Measurements from ENCODE around the gene COG5.
A peak's percentile ranks its signal among the peaks of the same experiment; 100 is the strongest.

COG5 gene

GRCh38 chr7:107194052-107194451, 369.7 kb downstream of the COG5 start:
- no peak for TF ChIP-seq CSDC2 (CRISPR knock-in tag; IDR thresholded peaks at IDR 0.05)
- no peak for TF ChIP-seq ZNF8 (CRISPR knock-in tag; IDR thresholded peaks at IDR 0.05)
- TF ChIP-seq ARNTL (CRISPR knock-in tag; IDR thresholded peaks at IDR 0.05; ENCODE audit: borderline replicate concordance, low read depth), result no peak
- TF ChIP-seq PPARA (CRISPR knock-in tag; IDR thresholded peaks at IDR 0.05; ENCODE audit: borderline replicate concordance), result no peak
- TF ChIP-seq ZNF565 (CRISPR knock-in tag; conservative IDR thresholded peaks at IDR 0.05; ENCODE audit: low read depth), result no peak
- no peak for TF ChIP-seq ESRRG (CRISPR knock-in tag; IDR thresholded peaks at IDR 0.05)
- no peak for TF ChIP-seq CREB5 (CRISPR knock-in tag; IDR thresholded peaks at IDR 0.05; ENCODE audit: low read depth)
- no peak for TF ChIP-seq ZNF70 (CRISPR knock-in tag; IDR thresholded peaks at IDR 0.05)
- TF ChIP-seq ZC3H10 (CRISPR knock-in tag; IDR thresholded peaks at IDR 0.05), result no peak
- TF ChIP-seq OSR1 (CRISPR knock-in tag; IDR thresholded peaks at IDR 0.05), result no peak
- peak; percentile 56 for ATAC-seq

GRCh38 chr7:107190090-107190489, 373.6 kb downstream of the COG5 start:
- no peak for TF ChIP-seq ZC3H10 (CRISPR knock-in tag; IDR thresholded peaks at IDR 0.05)
- TF ChIP-seq PATZ1 (CRISPR knock-in tag; IDR thresholded peaks at IDR 0.05; ENCODE audit: borderline replicate concordance), result no peak
- no peak for TF ChIP-seq POU6F1 (CRISPR knock-in tag; IDR thresholded peaks at IDR 0.05; ENCODE audit: borderline replicate concordance, low read depth)
- no peak for TF ChIP-seq ZNF8 (CRISPR knock-in tag; IDR thresholded peaks at IDR 0.05)
- TF ChIP-seq ZFP30 (CRISPR knock-in tag; IDR thresholded peaks at IDR 0.05), result no peak
- TF ChIP-seq OSR1 (CRISPR knock-in tag; IDR thresholded peaks at IDR 0.05), result no peak
- TF ChIP-seq GLIS3 (CRISPR knock-in tag; IDR thresholded peaks at IDR 0.05), result no peak
- TF ChIP-seq CSDC2 (CRISPR knock-in tag; IDR thresholded peaks at IDR 0.05), result no peak
- TF ChIP-seq TOX (CRISPR knock-in tag; IDR thresholded peaks at IDR 0.05; ENCODE audit: borderline replicate concordance), result no peak
- no peak for TF ChIP-seq ESRRG (CRISPR knock-in tag; IDR thresholded peaks at IDR 0.05)
- no peak for TF ChIP-seq BACH2 (CRISPR knock-in tag; IDR thresholded peaks at IDR 0.05; ENCODE audit: borderline replicate concordance)
- no peak for TF ChIP-seq SNAI2 (CRISPR knock-in tag; IDR thresholded peaks at IDR 0.05)
- no peak for TF ChIP-seq RARB (CRISPR knock-in tag; IDR thresholded peaks at IDR 0.05)
- no peak for TF ChIP-seq ZNF565 (CRISPR knock-in tag; conservative IDR thresholded peaks at IDR 0.05; ENCODE audit: low read depth)
- TF ChIP-seq TCF4 (CRISPR knock-in tag; IDR thresholded peaks at IDR 0.05; ENCODE audit: borderline replicate concordance), result no peak
- no peak for TF ChIP-seq PPARA (CRISPR knock-in tag; IDR thresholded peaks at IDR 0.05; ENCODE audit: borderline replicate concordance)
- TF ChIP-seq ZNF70 (CRISPR knock-in tag; IDR thresholded peaks at IDR 0.05), result no peak
- TF ChIP-seq CREB5 (CRISPR knock-in tag; IDR thresholded peaks at IDR 0.05; ENCODE audit: low read depth), result no peak
- TF ChIP-seq CSRNP3 (CRISPR knock-in tag; IDR thresholded peaks at IDR 0.05), result no peak
- no peak for ATAC-seq

GRCh38 chr7:107187774-107188173, 375.9 kb downstream of the COG5 start:
- ATAC-seq, result no peak
- TF ChIP-seq ARNTL (CRISPR knock-in tag; IDR thresholded peaks at IDR 0.05; ENCODE audit: borderline replicate concordance, low read depth) (no peak), POU6F1 (CRISPR knock-in tag; IDR thresholded peaks at IDR 0.05; ENCODE audit: borderline replicate concordance, low read depth) (no peak), ZNF8 (CRISPR knock-in tag; IDR thresholded peaks at IDR 0.05) (no peak), RARB (CRISPR knock-in tag; IDR thresholded peaks at IDR 0.05) (no peak), BACH2 (CRISPR knock-in tag; IDR thresholded peaks at IDR 0.05; ENCODE audit: borderline replicate concordance) (no peak), SNAI2 (CRISPR knock-in tag; IDR thresholded peaks at IDR 0.05) (no peak), ZNF70 (CRISPR knock-in tag; IDR thresholded peaks at IDR 0.05) (no peak), ZFP30 (CRISPR knock-in tag; IDR thresholded peaks at IDR 0.05) (no peak), TSHZ2 (CRISPR knock-in tag; IDR thresholded peaks at IDR 0.05) (no peak), PATZ1 (CRISPR knock-in tag; IDR thresholded peaks at IDR 0.05; ENCODE audit: borderline replicate concordance) (no peak), OSR1 (CRISPR knock-in tag; IDR thresholded peaks at IDR 0.05) (no peak), PPARA (CRISPR knock-in tag; IDR thresholded peaks at IDR 0.05; ENCODE audit: borderline replicate concordance) (no peak), CSDC2 (CRISPR knock-in tag; IDR thresholded peaks at IDR 0.05) (no peak), ZNF565 (CRISPR knock-in tag; conservative IDR thresholded peaks at IDR 0.05; ENCODE audit: low read depth) (no peak), ZC3H10 (CRISPR knock-in tag; IDR thresholded peaks at IDR 0.05) (no peak)
